ENCODE data around the gene GRIK2.
"Not testable (repeated sequence)": the region's sequence is repeated elsewhere in the genome, so short reads cannot be mapped to it uniquely, and the experiment has no call there.

- TF ChIP-seq CTCF (IDR thresholded peaks at IDR 0.05; ENCODE audit: insufficient read depth, low read depth, low read length); EZH2 (IDR thresholded peaks at IDR 0.05; ENCODE audit: insufficient read depth, low read length): not testable (repeated sequence)
Observed at GRCh38 chr6:102088160-102088559, 694.7 kb downstream of the GRIK2 start.
